Stimulated activated CD8-positive, alpha-beta memory T cell treated with anti-CD3 and anti-CD28 coated beads, Interleukin-15, amount 100 ng/mL, for 1 hour (primary cell): ENCODE results near the gene SMIM10L1.

Experiments used
- DNase-seq: peaks from one replicate; pipeline ENCODE4 v3.0.0-alpha.2; 2020; ENCODE audit warnings: low read depth

The SMIM10L1 gene

DNA sequence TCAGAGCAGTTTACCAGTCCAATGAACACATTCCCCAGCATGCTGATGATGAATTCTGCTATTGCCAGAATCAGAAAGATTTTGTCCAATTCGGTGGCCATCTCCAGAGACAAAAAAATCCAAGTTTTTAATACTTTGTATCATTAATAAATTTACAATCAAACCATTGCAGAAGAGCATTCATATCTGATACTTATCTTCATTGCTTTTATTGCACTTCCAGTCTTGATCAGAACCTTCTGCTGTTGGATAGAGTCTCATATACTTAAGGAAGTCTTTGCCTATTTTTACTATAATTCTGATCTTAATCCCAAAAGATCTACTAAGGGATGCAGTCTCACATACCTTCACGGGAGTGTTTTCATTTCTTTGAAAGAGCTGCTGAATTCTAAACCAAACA lies 15.8 kb downstream of the SMIM10L1 start, which contains the start of gene TAS2R42:
TSS of gene TAS2R42 (minus strand) at position 101 of the 400 bp plus-strand sequence. CDS start at position 101, 0 bp downstream.
- DNase-seq, result no peak

DNA sequence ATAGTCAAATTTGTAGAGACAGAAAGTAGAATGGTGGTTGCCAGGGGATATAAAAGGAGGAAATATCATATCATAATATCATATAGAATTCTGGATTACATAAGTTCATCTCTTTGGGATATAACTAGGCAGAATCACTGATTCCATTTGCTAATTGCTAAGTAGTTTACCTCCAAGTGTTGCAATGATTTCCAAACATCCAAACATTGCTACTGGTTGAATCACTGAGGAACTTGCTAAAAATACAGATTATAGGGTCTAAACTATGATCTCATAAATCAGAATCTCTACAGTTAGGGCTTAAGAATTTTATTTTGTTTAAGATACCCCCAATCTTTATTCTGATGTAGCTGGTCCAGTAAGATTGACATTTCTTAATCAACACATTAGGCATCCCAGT lies 31.8 kb downstream of the SMIM10L1 start:
- no peak for DNase-seq

DNA sequence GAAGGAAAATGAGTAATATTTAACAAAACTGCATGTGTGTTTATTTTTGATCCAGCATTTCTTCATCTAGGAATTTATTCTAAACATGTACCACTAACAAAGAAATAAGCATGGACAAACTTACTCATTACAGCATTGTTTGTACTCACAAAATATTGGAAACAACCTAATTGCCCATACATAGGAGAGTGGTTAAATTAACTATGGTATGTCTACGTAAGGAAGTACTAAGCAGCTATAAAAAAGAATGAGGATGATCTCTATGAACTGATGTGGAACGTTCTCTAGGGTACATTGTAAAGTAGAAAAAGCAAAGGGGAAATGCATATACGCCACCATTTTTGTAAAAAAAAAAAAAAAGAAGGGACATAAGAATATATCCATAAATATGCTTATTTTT lies 33.2 kb downstream of the SMIM10L1 start:
- no peak for DNase-seq

- DNase-seq, result no peak
These were observed 38.1 kb downstream of the SMIM10L1 start for GRCh38 chr12:11209113-11209512.
